Measurements from ENCODE around the gene NCKAP5. TPM values are rescaled to one million over a fixed set of nuclear protein-coding genes. Genes with fewer than 3 reads are reported as not detected.

Gene NCKAP5
- total RNA-seq, 1 experiment from 2014 or later = 3.2 TPM

- BruUV-seq (replicated peaks) = no TSS peak
- Histone ChIP-seq H3K9ac (ENCODE audit: low read length) (peak overlapping the region; percentile 49), H3K4me2 (ENCODE audit: low read length) (peak overlapping the region; percentile 92), H3K4me1 (ENCODE audit: insufficient read depth, low read length) (peaks cover 47% of the 10 kb centered on the region), H3F3A (ENCODE audit: low read length, unreplicated experiment) (no peaks in the 10 kb centered on the region), H2AFZ (ENCODE audit: low read length) (peak overlapping the region; percentile 80), H3K79me2 (ENCODE audit: low read length) (no peaks in the 10 kb centered on the region), H3K27me3 (ENCODE audit: low read length) (no peaks in the 10 kb centered on the region), H3K27ac (ENCODE audit: low read length) (peak overlapping the region; percentile 38), H3K4me3 (ENCODE audit: low read length) (peak overlapping the region; percentile 76), H3K9me2 (replicated peaks; ENCODE audit: low read length) (no peaks in the 10 kb centered on the region), H3K9me3 (ENCODE audit: low read length) (no peaks in the 10 kb centered on the region), H4K20me1 (ENCODE audit: low read length) (no peaks in the 10 kb centered on the region), H3K36me3 (ENCODE audit: low read depth, low read length) (no peaks in the 10 kb centered on the region)
- CTCF ChIA-PET = interaction anchor here (0.6 to 4.1 kb wide), 2 partner anchors 295 to 302 kb away, joined by 3 to 30 read pairs; partner anchors contain the start of gene NCKAP5
- intact Hi-C loops (cut with micrococcal nuclease) = loop anchor here (10.0 kb wide), 1 partner anchor 169 kb away; no protein-coding TSS in a partner anchor
- peak; percentile 28 for DNase-seq
- TF ChIP-seq EZH2phosphoT487 (IDR thresholded peaks at IDR 0.05; ENCODE audit: borderline replicate concordance, low read length) = no peak
- TF ChIP-seq CTCF (conservative IDR thresholded peaks at IDR 0.05; ENCODE audit: low read depth, low read length) = peak; percentile 54; the same call in 1 of the 2 replicates
- no peak for TF ChIP-seq EZH2 (IDR thresholded peaks at IDR 0.05; ENCODE audit: low read length, unreplicated experiment)
- POLR2A ChIA-PET (ENCODE audit: unreplicated experiment) = interaction anchor here (0.6 kb wide), 1 partner anchor 294 kb away, joined by 8 read pairs; no protein-coding TSS in a partner anchor
- ATAC-seq = peak; percentile 29
Observed at GRCh38 chr2:133266041-133266925, 302.0 kb downstream of the NCKAP5 start.

- Histone ChIP-seq H4K20me1 (ENCODE audit: low read length) (no peaks in the 10 kb centered on the region), H3K9me3 (ENCODE audit: low read length) (no peaks in the 10 kb centered on the region), H3K4me3 (ENCODE audit: low read length) (peak overlapping the region; percentile 76), H3F3A (ENCODE audit: low read length, unreplicated experiment) (no peaks in the 10 kb centered on the region), H3K79me2 (ENCODE audit: low read length) (no peaks in the 10 kb centered on the region), H3K36me3 (ENCODE audit: low read depth, low read length) (no peaks in the 10 kb centered on the region), H3K27me3 (ENCODE audit: low read length) (no peaks in the 10 kb centered on the region), H3K4me2 (ENCODE audit: low read length) (peak overlapping the region; percentile 92), H3K4me1 (ENCODE audit: insufficient read depth, low read length) (peaks cover 47% of the 10 kb centered on the region), H2AFZ (ENCODE audit: low read length) (peak overlapping the region; percentile 80), H3K9me2 (replicated peaks; ENCODE audit: low read length) (no peaks in the 10 kb centered on the region), H3K27ac (ENCODE audit: low read length) (peak overlapping the region; percentile 38), H3K9ac (ENCODE audit: low read length) (peak overlapping the region; percentile 49)
- intact Hi-C loops (cut with micrococcal nuclease) = loop anchor here (2.0 to 10.0 kb wide), 2 partner anchors 59 to 169 kb away; no protein-coding TSS in a partner anchor
- no peak for TF ChIP-seq CTCF (conservative IDR thresholded peaks at IDR 0.05; ENCODE audit: low read depth, low read length)
- TF ChIP-seq EZH2 (IDR thresholded peaks at IDR 0.05; ENCODE audit: low read length, unreplicated experiment) = no peak
- TF ChIP-seq EZH2phosphoT487 (IDR thresholded peaks at IDR 0.05; ENCODE audit: borderline replicate concordance, low read length) = no peak
- ATAC-seq = peak; percentile 73
- CTCF ChIA-PET = interaction anchor here (3.3 to 4.1 kb wide), 2 partner anchors 296 to 514 kb away, joined by 15 to 30 read pairs; no protein-coding TSS in a partner anchor
- DNase-seq = peak; percentile 61
- POLR2A ChIA-PET (ENCODE audit: unreplicated experiment) = no interaction called here
- no TSS peak for BruUV-seq (replicated peaks)
Observed at GRCh38 chr2:133265432-133265949, 302.8 kb downstream of the NCKAP5 start.

All from PC-3 (cell line).